GM12878 (cell line): ENCODE results near the gene MAGI2. TPM values are rescaled to one million over a fixed set of nuclear protein-coding genes. Genes with fewer than 3 reads are reported as not detected.

Experiments
- ATAC-seq: fragments of 200-7000 bp; cut with Tn5 transposase; 3 replicates; pipeline ENCODE4 v1.9.1; 2020; ENCODE audit warnings: mild to moderate bottlenecking, moderate library complexity
- BruUV-seq: library from RNA; stranded (reverse); fragments of 400-500 nt; replicated peaks from 2 replicates; lab custom pipeline; 2021; lab: Mats Ljungman, UMichigan
- CTCF ChIA-PET: fragments of 300-600 bp; sonication (Branson Sonifier 250); formaldehyde crosslinking; extraction: SDS; loops from one replicate; lab custom pipeline; 2021; ENCODE audit warnings: inconsistent platforms; lab: Yijun Ruan, JAX
- POLR2A ChIA-PET: fragments of 350-600 bp; formaldehyde crosslinking; extraction: SDS; loops from one replicate; lab custom pipeline; 2021; ENCODE audit warnings: inconsistent platforms; lab: Charles Lee
- RAD21 ChIA-PET: fragments of 300-600 bp; sonication (Branson Sonifier 250); formaldehyde crosslinking; loops from one replicate; lab custom pipeline; 2023; ENCODE audit warnings: antibody characterized with exemption; ENCODE audit not compliant: unreplicated experiment; lab: Charles Lee
- SMC1A ChIA-PET: fragments of 300-600 bp; sonication (Branson Sonifier 250); formaldehyde crosslinking; loops from one replicate; lab custom pipeline; 2023; ENCODE audit not compliant: unreplicated experiment, uncharacterized antibody; lab: Charles Lee
- DNase-seq: peaks from one replicate; pipeline ENCODE4 v3.0.0-alpha.2; 2011; ENCODE audit warnings: low read depth, low spot score
- FAIRE-seq: peaks from 3 replicates; lab custom pipeline; 2011; peaks lifted over from hg19 to GRCh38; lab: Jason Lieb, UNC
- H2AFZ ChIP-seq: 2 replicates; pipeline ENCODE4 v1.6.0; 2011; ENCODE audit warnings: low read depth, low read length, control low read depth; ENCODE audit not compliant: control insufficient read depth
- H3K27ac ChIP-seq: 2 replicates; pipeline ENCODE4 v1.5.1; 2011; ENCODE audit warnings: control low read depth; ENCODE audit not compliant: control insufficient read depth, insufficient read depth
- H3K27me3 ChIP-seq, 2 experiments: replicated peaks in 1 of 2; 2 replicates each; pipeline versions ENCODE4 v1.6.0 to v1.6.1; 2011; ENCODE audit warnings: low read length in 1 of 2; ENCODE audit not compliant: control insufficient read depth in 2 of 2, insufficient read depth in 2 of 2
- H3K36me3 ChIP-seq, 2 experiments: 2 replicates each; pipeline ENCODE4 v1.5.1; 2011; ENCODE audit warnings: low read length in 1 of 2; ENCODE audit not compliant: control insufficient read depth in 2 of 2, insufficient read depth in 2 of 2
- H3K4me1 ChIP-seq: 2 replicates; pipeline ENCODE4 v1.6.1; 2011; ENCODE audit warnings: mild to moderate bottlenecking, low read length, moderate library complexity, mixed read lengths; ENCODE audit not compliant: control insufficient read depth, insufficient read depth
- H3K4me2 ChIP-seq: 2 replicates; pipeline ENCODE4 v1.6.0; 2011; ENCODE audit warnings: control low read depth; ENCODE audit not compliant: control insufficient read depth, insufficient read depth
- H3K4me3 ChIP-seq: fragments of 200-600 bp; sonication (generic); 2 replicates; pipeline ENCODE4 v1.5.1; 2016
- H3K79me2 ChIP-seq: 2 replicates; pipeline ENCODE4 v1.6.0; 2011; ENCODE audit warnings: low read length; ENCODE audit not compliant: control insufficient read depth, insufficient read depth
- H3K9ac ChIP-seq: 2 replicates; pipeline ENCODE4 v1.8.0; 2011; ENCODE audit warnings: low read length, control low read depth, mixed read lengths; ENCODE audit not compliant: control insufficient read depth, insufficient read depth
- H3K9me3 ChIP-seq: replicated peaks from 3 replicates; pipeline ENCODE4 v1.5.1; 2011; ENCODE audit warnings: mild to moderate bottlenecking, low read length; ENCODE audit not compliant: control insufficient read depth, insufficient read depth
- H4K20me1 ChIP-seq: 2 replicates; pipeline ENCODE4 v1.6.0; 2011; ENCODE audit not compliant: control insufficient read depth, insufficient read depth
- BCL11A ChIP-seq: IDR thresholded peaks from 2 replicates; pipeline ENCODE4 v1.6.1; 2011; ENCODE audit warnings: low read depth, low read length
- CHD1 ChIP-seq: IDR thresholded peaks from 2 replicates; pipeline ENCODE4 v1.6.1; 2012; ENCODE audit warnings: low read depth, low read length, improper control_type of control experiment
- FOXM1 ChIP-seq: IDR thresholded peaks from 2 replicates; pipeline ENCODE4 v1.6.1; 2012; ENCODE audit warnings: low read depth, mild to moderate bottlenecking, inconsistent platforms, low read length, moderate library complexity
- HSF1 ChIP-seq: fragments of 150-350 bp; IDR thresholded peaks from 2 replicates; pipeline ENCODE4 v1.6.1; 2014; ENCODE audit warnings: mild to moderate bottlenecking, low read depth, low read length
- IRF4 ChIP-seq: IDR thresholded peaks from 2 replicates; pipeline ENCODE4 v1.6.1; 2011; ENCODE audit warnings: low read depth, low read length
- RB1 ChIP-seq: fragments of 450-650 bp; formaldehyde crosslinking; IDR thresholded peaks from 2 replicates; pipeline ENCODE4 v1.6.1; 2017; ENCODE audit warnings: mild to moderate bottlenecking, borderline replicate concordance
- SIX5 ChIP-seq: IDR thresholded peaks from 2 replicates; pipeline ENCODE4 v1.6.1; 2011; ENCODE audit warnings: mild to moderate bottlenecking, low read depth, low read length, moderate library complexity; ENCODE audit not compliant: severe bottlenecking
- SMARCA5 ChIP-seq: fragments of 450-650 bp; IDR thresholded peaks from 2 replicates; pipeline ENCODE4 v1.6.1; 2017; ENCODE audit warnings: mild to moderate bottlenecking
- SUZ12 ChIP-seq: fragments of 200-600 bp; sonication (generic); IDR thresholded peaks from one replicate; pipeline ENCODE4 v1.6.1; 2018; ENCODE audit warnings: antibody characterized with exemption, mild to moderate bottlenecking; ENCODE audit not compliant: unreplicated experiment
- TCF7 ChIP-seq: IDR thresholded peaks from 2 replicates; pipeline ENCODE4 v1.6.1; 2014; ENCODE audit warnings: antibody characterized with exemption, borderline replicate concordance
- WGBS: methylation state at CpG from one replicate; pipeline ENCODE4 v1.1.6; 2016; ENCODE audit warnings: low lambda C conversion rate; ENCODE audit not compliant: insufficient replicate concordance, insufficient coverage; ENCODE audit errors: missing lambda C conversion rate; 5-methylcytosine and 5-hydroxymethylcytosine counted together
- in situ Hi-C: fragments of 300-500 bp; cut with MboI; formaldehyde crosslinking; loops from 9 replicates; pipeline ENCODE4 v1.14.3; 2018; ENCODE audit warnings: mixed read lengths
- intact Hi-C: fragments of 100-400 bp; cut with micrococcal nuclease; formaldehyde crosslinking; loops from one replicate; pipeline ENCODE4 v1.14.2; 2022; ENCODE audit not compliant: unreplicated experiment
- polyA plus RNA-seq, 11 experiments: library from polyadenylated mRNA; depleted of rRNA in 4 of 11; unstranded in 6 of 11; stranded (reverse) in 5 of 11; fragments of >200 nt; fragmentation: Nextera tagmentation in 4 of 11; fragmentation: Illumina TruSeq in 1 of 11; extraction: Ambion mirVana in 4 of 11; extraction: Trizol in 1 of 11; gene quantifications; 1 replicate in 1 of 11; 2 replicates in 10 of 11; pipeline versions ENCODE4 v1.2.1 to v1.2.3, GENCODE V29; 2011 to 2016; ENCODE audit warnings: inconsistent platforms in 2 of 11, missing spikeins in 2 of 11, low read depth in 1 of 11
- total RNA-seq, 4 experiments: library from RNA; depleted of rRNA in 3 of 4; stranded (reverse); fragments of >200 nt in 3 of 4; fragmentation: Illumina TruSeq in 1 of 4; extraction: Trizol in 1 of 4; gene quantifications; 2 replicates each; pipeline versions ENCODE4 v1.2.1 to v1.2.3, GENCODE V29; 2013 to 2021

The MAGI2 gene
- total and polyA plus RNA-seq, 10 of the 15 experiments (the other 5 are each of a cell fraction or from before 2014, with no cell fraction given): 0.01 to 0.31 (median 0.05) TPM; not detected in 2

GRCh38 chr7:78151229-78151628 lies 1302.2 kb downstream of the MAGI2 start:
- Histone ChIP-seq H3K27ac (no peak overlapping the region), H3K36me3 (no peaks in the 10 kb centered on the region), H3K4me2 (no peak overlapping the region), H3K9ac (no peak overlapping the region), H3K27me3 (no peaks in the 10 kb centered on the region; a peak in 1 of 4 replicates), H4K20me1 (no peaks in the 10 kb centered on the region), H3K4me3 (no peak overlapping the region)
- ChIA-PET RAD21 (no interaction called here), CTCF (no interaction called here), POLR2A (no interaction called here), SMC1A (no interaction called here)
- DNase-seq: no peak
- 33% methylated on average over 3 of the region's 3 CpGs for whole genome bisulfite sequencing
- TF ChIP-seq TCF7: no peak
- TF ChIP-seq HSF1: no peak
- TF ChIP-seq CHD1: no peak
- no peak for TF ChIP-seq SIX5
- TF ChIP-seq FOXM1: no peak
- TF ChIP-seq SUZ12: no peak
- TF ChIP-seq BCL11A: no peak
- TF ChIP-seq RB1: no peak
- TF ChIP-seq SMARCA5: no peak
- TF ChIP-seq IRF4: no peak
- TF ChIP-seq, all 136 proteins: peak for 0
- ATAC-seq (no peak), FAIRE-seq (no peak)
- BruUV-seq: no TSS peak
- in situ Hi-C loops (no loop called here), intact Hi-C loops (no loop called here)
- H2AFZ ChIP-seq: no peak overlapping the region
- H3K79me2 ChIP-seq: no peaks in the 10 kb centered on the region
- no peaks in the 10 kb centered on the region for H3K9me3 ChIP-seq
- no peaks in the 10 kb centered on the region for H3K4me1 ChIP-seq
